Tibial artery (tissue), 4 donors: ENCODE measurements around the gene UMODL1.

ENCODE experiments used
- DNase-seq, 2 donors: peaks; one replicate each; pipeline ENCODE4 v3.0.0-alpha.2; 2019
- H3K27ac ChIP-seq, 2 donors: fragments of 200-600 bp; sonication (generic) in 1 of 2; 1 replicate in 1 of 2; 2 replicates in 1 of 2; pipeline ENCODE4 v1.5.1; 2018 to 2019; ENCODE audit warnings: mild to moderate bottlenecking in 1 of 2
- H3K27me3 ChIP-seq, 2 donors: fragments of 200-600 bp; sonication (generic) in 1 of 2; one replicate each; pipeline versions ENCODE4 v1.5.1 to v1.6.0; 2016 to 2019
- H3K36me3 ChIP-seq, 3 donors: fragments of 200-600 bp; sonication (generic) in 2 of 3; one replicate each; pipeline ENCODE4 v1.5.1; 2016 to 2019; ENCODE audit warnings: mild to moderate bottlenecking in 2 of 3
- H3K4me1 ChIP-seq, 4 donors: fragments of 200-600 bp; sonication (generic) in 2 of 4; 1 replicate in 3 of 4; 2 replicates in 1 of 4; pipeline ENCODE4 v1.5.1; 2016 to 2019
- H3K4me3 ChIP-seq, 2 donors: fragments of 200-600 bp; sonication (generic) in 1 of 2; 1 replicate in 1 of 2; 2 replicates in 1 of 2; pipeline ENCODE4 v1.5.1; 2018 to 2019; ENCODE audit warnings: mild to moderate bottlenecking in 2 of 2
- H3K9me3 ChIP-seq, 3 donors: fragments of 200-600 bp; sonication (generic) in 1 of 3; one replicate each; pipeline ENCODE4 v1.5.1; 2016 to 2019
- CTCF ChIP-seq, 2 experiments: fragments of 200-600 bp in 1 of 2; fragments of 450-650 bp in 1 of 2; IDR thresholded peaks; one replicate each; pipeline ENCODE4 v1.5.1; 2017 to 2019; ENCODE audit warnings: antibody characterized with exemption in 2 of 2, mild to moderate bottlenecking in 1 of 2, moderate library complexity in 1 of 2
- intact Hi-C: fragments of 100-400 bp; cut with DNase I; formaldehyde crosslinking; loops from one replicate; pipeline ENCODE4 v1.15.0; 2023; ENCODE audit warnings: low total_unique reads

UMODL1 gene

GRCh38 chr21:42061986-42062235, 9.2 kb upstream of the UMODL1 start:
- Histone ChIP-seq H3K27me3 (no peaks in the 10 kb centered on the region), H3K9me3 (no peaks in the 10 kb centered on the region), H3K27ac (no peak overlapping the region), H3K36me3 (no peaks in the 10 kb centered on the region), H3K4me3 (no peak overlapping the region), H3K4me1 (peaks cover 0 to 30% (median 22%) of the 10 kb centered on the region in 4 donors)
- intact Hi-C loops: no loop called here
- TF ChIP-seq CTCF (IDR thresholded peaks at IDR 0.05): no peak
- DNase-seq: no peak

- H3K9me3 ChIP-seq: no peaks in the 10 kb centered on the region
- no peak overlapping the region for H3K27ac ChIP-seq
- peak in 1 of 2 donors; percentile 59 for DNase-seq
- TF ChIP-seq CTCF (IDR thresholded peaks at IDR 0.05): no peak
- H3K4me3 ChIP-seq: no peak overlapping the region
- H3K36me3 ChIP-seq: no peaks in the 10 kb centered on the region
- intact Hi-C loops: no loop called here
- peaks cover 0 to 1% of the 10 kb centered on the region in 2 donors for H3K27me3 ChIP-seq
- H3K4me1 ChIP-seq: peaks cover 0 to 24% (median 17%) of the 10 kb centered on the region in 4 donors
These were observed 8.7 kb upstream of the UMODL1 start for GRCh38 chr21:42062236-42063022.

GRCh38 chr21:42063191-42063570, 7.9 kb upstream of the UMODL1 start:
- H3K4me1 ChIP-seq: peaks cover 0 to 17% (median 10%) of the 10 kb centered on the region in 4 donors
- H3K27ac ChIP-seq: no peak overlapping the region
- H3K4me3 ChIP-seq: no peak overlapping the region
- peaks cover 0 to 3% of the 10 kb centered on the region in 2 donors for H3K27me3 ChIP-seq
- no peak for TF ChIP-seq CTCF (IDR thresholded peaks at IDR 0.05)
- H3K36me3 ChIP-seq: no peaks in the 10 kb centered on the region
- DNase-seq: no peak
- no peaks in the 10 kb centered on the region for H3K9me3 ChIP-seq
- intact Hi-C loops: no loop called here

- no peaks in the 10 kb centered on the region for H3K36me3 ChIP-seq
- H3K27ac ChIP-seq: no peak overlapping the region
- H3K27me3 ChIP-seq: peaks cover 0 to 3% of the 10 kb centered on the region in 2 donors
- H3K4me3 ChIP-seq: no peak overlapping the region
- no peak for TF ChIP-seq CTCF (IDR thresholded peaks at IDR 0.05)
- H3K4me1 ChIP-seq: peaks cover 0 to 13% (median 4%) of the 10 kb centered on the region in 4 donors
- H3K9me3 ChIP-seq: no peaks in the 10 kb centered on the region
- no peak for DNase-seq
- intact Hi-C loops: no loop called here
These were observed 7.3 kb upstream of the UMODL1 start for GRCh38 chr21:42063571-42064521.

- H3K9me3 ChIP-seq: no peaks in the 10 kb centered on the region
- peaks cover 0 to 4% (median 0%) of the 10 kb centered on the region in 4 donors for H3K4me1 ChIP-seq
- H3K27me3 ChIP-seq: peaks cover 0 to 3% of the 10 kb centered on the region in 2 donors
- no peak overlapping the region for H3K4me3 ChIP-seq
- intact Hi-C loops: no loop called here
- no peak for DNase-seq
- no peak for TF ChIP-seq CTCF (IDR thresholded peaks at IDR 0.05)
- H3K27ac ChIP-seq: no peak overlapping the region
- no peaks in the 10 kb centered on the region for H3K36me3 ChIP-seq
These were observed 4.6 kb upstream of the UMODL1 start for GRCh38 chr21:42066521-42066920.
